Large intestine (tissue), 3 donors: ENCODE results near the gene TBXAS1. TPM values are rescaled to one million over a fixed set of nuclear protein-coding genes. Genes with fewer than 3 reads are reported as not detected.

Experiments
- DNase-seq, 2 donors: peaks; one replicate each; pipeline versions ENCODE4 v3.0.0 to v3.0.0-alpha.2; 2013
- H3K27ac ChIP-seq: one replicate; pipeline ENCODE4 v1.5.1; 2013; ENCODE audit warnings: low read length
- H3K27me3 ChIP-seq: 2 replicates; pipeline ENCODE4 v1.6.1; 2013; ENCODE audit warnings: low read length; ENCODE audit not compliant: control insufficient read depth, insufficient read depth
- H3K36me3 ChIP-seq: 2 replicates; pipeline ENCODE4 v1.6.1; 2013; ENCODE audit warnings: low read length; ENCODE audit not compliant: control insufficient read depth, insufficient read depth
- H3K4me1 ChIP-seq: one replicate; pipeline ENCODE4 v1.6.1; 2013; ENCODE audit warnings: low read length; ENCODE audit not compliant: control insufficient read depth, insufficient read depth
- H3K4me3 ChIP-seq: one replicate; pipeline ENCODE4 v1.5.1; 2013; ENCODE audit warnings: low read length
- H3K9me3 ChIP-seq: one replicate; pipeline ENCODE4 v1.6.1; 2013; ENCODE audit warnings: mild to moderate bottlenecking, low read depth, low read length, moderate library complexity; ENCODE audit not compliant: control insufficient read depth
- WGBS: methylation state at CpG from one replicate; pipeline ENCODE4 v1.1.5; 2013; ENCODE audit warnings: low lambda C conversion rate; ENCODE audit not compliant: insufficient coverage; 5-methylcytosine and 5-hydroxymethylcytosine counted together
- polyA plus RNA-seq: library from polyadenylated mRNA; unstranded; fragments of 120-200 nt; gene quantifications from one replicate; pipeline ENCODE4 v1.2.1, GENCODE V29; 2013

TBXAS1 gene
- polyA plus RNA-seq, 1 donor, result 9.6 TPM

GRCh38 chr7:140031364-140031763, 202.3 kb downstream of the TBXAS1 start:
- no peak overlapping the region for H3K27ac ChIP-seq
- H3K36me3 ChIP-seq, result peaks cover 48% of the 10 kb centered on the region
- no peaks in the 10 kb centered on the region for H3K9me3 ChIP-seq
- no peaks in the 10 kb centered on the region for H3K27me3 ChIP-seq
- no peak overlapping the region for H3K4me3 ChIP-seq
- H3K4me1 ChIP-seq, result no peaks in the 10 kb centered on the region
- DNase-seq, result no peak
- no CpG with 5 or more reads among the region's 1 CpG for WGBS

GRCh38 chr7:140033036-140033435, 204.0 kb downstream of the TBXAS1 start:
- Histone ChIP-seq H3K36me3 (peaks cover 43% of the 10 kb centered on the region), H3K27me3 (no peaks in the 10 kb centered on the region), H3K4me3 (no peak overlapping the region), H3K27ac (no peak overlapping the region), H3K4me1 (no peaks in the 10 kb centered on the region), H3K9me3 (no peaks in the 10 kb centered on the region)
- WGBS, result no CpG with 5 or more reads among the region's 8 CpGs
- DNase-seq, result no peak

- DNase-seq, result no peak
- H3K27me3 ChIP-seq, result no peaks in the 10 kb centered on the region
- H3K36me3 ChIP-seq, result peaks cover 42% of the 10 kb centered on the region
- H3K4me1 ChIP-seq, result no peaks in the 10 kb centered on the region
- 100% methylated on average over 1 of the region's 14 CpGs for WGBS
- no peak overlapping the region for H3K4me3 ChIP-seq
- no peaks in the 10 kb centered on the region for H3K9me3 ChIP-seq
- H3K27ac ChIP-seq, result no peak overlapping the region
Measured at GRCh38 chr7:140033779-140034363, 204.8 kb downstream of the TBXAS1 start.

- no peaks in the 10 kb centered on the region for H3K4me1 ChIP-seq
- H3K27me3 ChIP-seq, result no peaks in the 10 kb centered on the region
- no peak for DNase-seq
- no peaks in the 10 kb centered on the region for H3K9me3 ChIP-seq
- H3K36me3 ChIP-seq, result peaks cover 46% of the 10 kb centered on the region
- H3K27ac ChIP-seq, result no peak overlapping the region
- H3K4me3 ChIP-seq, result no peak overlapping the region
Measured at GRCh38 chr7:140034421-140034820, 205.4 kb downstream of the TBXAS1 start.

- H3K27me3 ChIP-seq, result no peaks in the 10 kb centered on the region
- peaks cover 57% of the 10 kb centered on the region for H3K36me3 ChIP-seq
- no CpG with 5 or more reads among the region's 7 CpGs for WGBS
- H3K27ac ChIP-seq, result no peak overlapping the region
- no peaks in the 10 kb centered on the region for H3K4me1 ChIP-seq
- no peak for DNase-seq
- no peak overlapping the region for H3K4me3 ChIP-seq
- no peaks in the 10 kb centered on the region for H3K9me3 ChIP-seq
Measured at GRCh38 chr7:140035400-140036223, 206.5 kb downstream of the TBXAS1 start.

- H3K27me3 ChIP-seq, result no peaks in the 10 kb centered on the region
- no peaks in the 10 kb centered on the region for H3K4me1 ChIP-seq
- no peak overlapping the region for H3K4me3 ChIP-seq
- no peak for DNase-seq
- no peak overlapping the region for H3K27ac ChIP-seq
- peaks cover 62% of the 10 kb centered on the region for H3K36me3 ChIP-seq
- no peaks in the 10 kb centered on the region for H3K9me3 ChIP-seq
- 80% methylated on average over 3 of the region's 11 CpGs for WGBS
Measured at GRCh38 chr7:140036224-140036962, 207.3 kb downstream of the TBXAS1 start.

GRCh38 chr7:140039066-140039465, 210.0 kb downstream of the TBXAS1 start:
- no peaks in the 10 kb centered on the region for H3K4me1 ChIP-seq
- H3K4me3 ChIP-seq, result no peak overlapping the region
- no CpG with 5 or more reads among the region's 7 CpGs for WGBS
- H3K27ac ChIP-seq, result no peak overlapping the region
- peaks cover 63% of the 10 kb centered on the region for H3K36me3 ChIP-seq
- no peaks in the 10 kb centered on the region for H3K27me3 ChIP-seq
- no peaks in the 10 kb centered on the region for H3K9me3 ChIP-seq
- DNase-seq, result no peak

GRCh38 chr7:140039896-140040295, 210.8 kb downstream of the TBXAS1 start:
- no peak for DNase-seq
- Histone ChIP-seq H3K4me3 (no peak overlapping the region), H3K27me3 (no peaks in the 10 kb centered on the region), H3K4me1 (no peaks in the 10 kb centered on the region), H3K9me3 (no peaks in the 10 kb centered on the region), H3K27ac (no peak overlapping the region), H3K36me3 (peaks cover 64% of the 10 kb centered on the region)
- WGBS, result no CpG with 5 or more reads among the region's 12 CpGs

GRCh38 chr7:140041659-140042385, 212.8 kb downstream of the TBXAS1 start:
- Histone ChIP-seq H3K4me3 (no peak overlapping the region), H3K27me3 (no peaks in the 10 kb centered on the region), H3K27ac (no peak overlapping the region), H3K9me3 (no peaks in the 10 kb centered on the region), H3K4me1 (peaks cover 9% of the 10 kb centered on the region), H3K36me3 (peaks cover 55% of the 10 kb centered on the region)
- DNase-seq, result no peak
- 100% methylated on average over 2 of the region's 12 CpGs for WGBS

GRCh38 chr7:140042386-140042670, 213.3 kb downstream of the TBXAS1 start:
- no peak for DNase-seq
- Histone ChIP-seq H3K27ac (no peak overlapping the region), H3K4me3 (no peak overlapping the region), H3K36me3 (peaks cover 53% of the 10 kb centered on the region), H3K27me3 (no peaks in the 10 kb centered on the region), H3K4me1 (peaks cover 15% of the 10 kb centered on the region), H3K9me3 (no peaks in the 10 kb centered on the region)
- 87% methylated on average over 2 of the region's 10 CpGs for WGBS
